VCaP (cell line): ENCODE results near the gene SDK1.
"Not testable (repeated sequence)": the region's sequence is repeated elsewhere in the genome, so short reads cannot be mapped to it uniquely, and the experiment has no call there.

Experiments
- H3K27ac ChIP-seq: fragments of 450-650 bp; 2 replicates; pipeline ENCODE4 v1.5.1; 2017
- TF ChIP-seq, protein P1 (sequence below): fragments of 450-650 bp; conservative IDR thresholded peaks from 2 replicates; pipeline ENCODE4 v1.5.1; 2017; ENCODE audit warnings: mild to moderate bottlenecking, moderate library complexity

Gene SDK1

DNA sequence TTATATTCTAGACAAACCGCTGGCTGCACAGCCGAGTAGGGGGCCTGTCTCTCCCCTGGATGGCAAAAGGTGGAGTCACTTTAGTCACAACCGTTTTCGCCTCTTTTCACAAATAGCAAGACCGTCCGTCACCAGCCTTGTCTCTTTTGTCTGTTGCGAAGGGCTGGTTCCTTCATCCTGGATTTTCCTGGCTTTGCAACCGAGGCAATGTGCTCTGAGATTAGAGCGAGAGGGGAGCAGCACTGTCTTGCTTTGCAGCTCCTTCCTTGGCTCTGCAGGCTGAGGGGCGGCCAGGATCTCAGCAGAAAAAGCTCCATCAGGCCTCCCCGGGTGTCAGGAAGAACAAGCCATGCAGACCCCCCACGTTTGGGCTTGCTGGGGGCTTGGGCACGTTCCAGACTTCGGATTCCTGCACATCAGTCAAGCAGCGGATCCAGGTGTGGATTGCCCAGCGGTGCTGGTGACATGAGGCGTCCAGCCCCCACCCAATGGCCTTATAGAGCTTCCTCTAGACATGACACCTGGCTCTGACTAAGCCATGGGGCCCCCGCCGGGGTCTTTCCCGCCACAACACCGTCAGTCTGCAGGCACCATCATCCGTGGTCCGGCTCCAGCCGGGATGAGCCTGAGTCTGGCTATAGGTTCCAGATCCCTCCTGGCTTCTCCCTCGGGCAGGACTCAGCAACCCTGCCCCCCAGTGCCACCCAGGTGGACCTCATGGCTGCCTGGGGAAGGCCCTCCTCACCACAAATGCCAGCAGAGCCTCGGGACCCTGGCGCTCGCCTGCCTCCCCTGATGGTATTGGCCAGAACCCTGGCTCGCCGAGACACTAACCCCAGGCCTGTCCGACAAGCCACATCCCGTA is 913.5 kb downstream of the SDK1 start:
- TF ChIP-seq, protein P1, sequence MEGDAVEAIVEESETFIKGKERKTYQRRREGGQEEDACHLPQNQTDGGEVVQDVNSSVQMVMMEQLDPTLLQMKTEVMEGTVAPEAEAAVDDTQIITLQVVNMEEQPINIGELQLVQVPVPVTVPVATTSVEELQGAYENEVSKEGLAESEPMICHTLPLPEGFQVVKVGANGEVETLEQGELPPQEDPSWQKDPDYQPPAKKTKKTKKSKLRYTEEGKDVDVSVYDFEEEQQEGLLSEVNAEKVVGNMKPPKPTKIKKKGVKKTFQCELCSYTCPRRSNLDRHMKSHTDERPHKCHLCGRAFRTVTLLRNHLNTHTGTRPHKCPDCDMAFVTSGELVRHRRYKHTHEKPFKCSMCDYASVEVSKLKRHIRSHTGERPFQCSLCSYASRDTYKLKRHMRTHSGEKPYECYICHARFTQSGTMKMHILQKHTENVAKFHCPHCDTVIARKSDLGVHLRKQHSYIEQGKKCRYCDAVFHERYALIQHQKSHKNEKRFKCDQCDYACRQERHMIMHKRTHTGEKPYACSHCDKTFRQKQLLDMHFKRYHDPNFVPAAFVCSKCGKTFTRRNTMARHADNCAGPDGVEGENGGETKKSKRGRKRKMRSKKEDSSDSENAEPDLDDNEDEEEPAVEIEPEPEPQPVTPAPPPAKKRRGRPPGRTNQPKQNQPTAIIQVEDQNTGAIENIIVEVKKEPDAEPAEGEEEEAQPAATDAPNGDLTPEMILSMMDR: no peak
- H3K27ac ChIP-seq: no peak overlapping the region

DNA sequence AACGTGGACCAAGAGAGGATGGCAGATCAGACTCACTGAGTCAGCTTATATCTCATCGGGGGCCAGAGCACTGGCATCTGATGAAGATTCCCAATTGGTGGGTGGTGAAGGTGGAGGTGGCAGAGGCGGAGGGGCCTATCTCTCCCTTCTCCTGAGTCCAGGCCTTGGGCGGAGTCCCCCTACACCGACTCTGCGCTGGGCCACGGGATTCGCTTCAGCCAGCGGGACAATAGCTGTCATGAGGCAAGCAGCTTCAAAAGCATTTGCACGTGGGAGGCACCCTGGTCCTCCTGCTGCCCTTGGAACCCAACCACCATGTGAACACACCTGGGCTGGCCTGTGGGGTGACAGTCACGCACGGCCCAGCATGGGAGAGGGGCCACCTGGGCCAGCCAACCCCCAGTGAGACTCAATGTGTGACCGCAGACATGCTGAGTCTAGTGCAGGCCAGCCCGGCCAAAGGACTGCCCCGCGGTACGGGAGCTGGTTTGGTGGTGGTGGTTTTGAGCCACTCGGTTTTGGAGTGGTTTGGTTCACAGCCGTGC is 914.2 kb downstream of the SDK1 start:
- H3K27ac ChIP-seq: no peak overlapping the region
- TF ChIP-seq, protein P1: no peak

DNA sequence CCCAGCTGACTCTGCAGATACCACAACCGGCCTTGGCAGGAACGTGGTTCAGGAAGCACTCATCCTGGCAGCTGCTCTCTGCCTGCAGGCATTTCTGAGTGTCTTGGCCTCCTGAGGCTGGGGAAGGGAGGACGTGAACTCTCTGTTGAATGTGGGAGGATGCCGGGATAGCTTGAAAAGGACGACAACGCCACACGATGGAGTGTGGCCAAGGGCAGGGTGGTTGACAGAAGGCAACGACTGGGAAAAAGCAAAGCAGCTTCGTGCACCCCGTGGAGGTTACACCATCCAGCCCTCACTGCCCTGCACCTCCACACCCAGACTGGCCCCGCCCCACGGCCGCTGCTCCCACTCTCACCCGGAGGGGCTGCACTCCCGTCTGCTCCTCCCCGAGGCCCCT is 915.0 kb downstream of the SDK1 start:
- no peak overlapping the region for H3K27ac ChIP-seq
- TF ChIP-seq, protein P1: no peak

DNA sequence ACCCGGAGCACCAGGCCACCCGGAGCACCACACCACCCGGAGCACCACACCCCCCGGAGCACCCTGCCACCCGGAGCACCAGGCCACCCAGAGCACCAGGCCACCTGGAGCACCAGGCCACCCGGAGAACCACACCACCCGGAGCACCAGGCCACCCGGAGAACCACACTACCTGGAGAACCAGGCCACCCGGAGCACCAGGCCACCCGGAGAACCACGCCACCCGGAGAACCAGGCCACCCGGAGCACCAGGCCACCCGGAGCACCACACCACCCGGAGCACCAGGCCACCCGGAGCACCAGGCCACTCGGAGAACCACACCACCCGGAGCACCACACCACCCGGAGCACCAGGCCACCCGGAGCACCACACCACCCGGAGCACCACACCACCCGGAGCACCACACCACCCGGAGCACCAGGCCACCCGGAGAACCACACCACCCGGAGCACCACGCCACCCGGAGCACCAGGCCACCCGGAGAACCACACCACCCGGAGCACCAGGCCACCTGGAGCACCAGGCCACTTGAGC is 916.1 kb downstream of the SDK1 start:
- H3K27ac ChIP-seq: not testable (repeated sequence)

DNA sequence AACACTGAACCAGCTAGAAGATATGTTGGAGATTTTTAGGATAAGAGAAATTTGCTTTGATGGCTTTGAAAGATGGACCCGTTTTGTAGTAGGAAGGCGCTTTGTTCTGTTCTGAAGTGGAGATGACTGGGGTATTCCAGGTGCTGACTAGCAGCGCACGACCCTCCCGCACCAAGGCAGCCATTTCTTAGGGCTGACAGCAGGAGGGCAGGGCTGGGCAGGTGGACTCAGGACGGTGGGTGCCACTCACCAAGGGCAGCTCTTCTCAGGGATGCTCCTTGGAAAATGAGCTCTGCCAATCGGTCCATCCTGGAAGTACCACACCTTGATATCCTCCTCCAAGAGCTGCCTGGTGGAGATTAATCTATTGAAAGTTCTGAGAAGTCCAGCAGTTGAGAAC is 917.4 kb downstream of the SDK1 start:
- H3K27ac ChIP-seq: no peak overlapping the region
- TF ChIP-seq, protein P1: no peak

DNA sequence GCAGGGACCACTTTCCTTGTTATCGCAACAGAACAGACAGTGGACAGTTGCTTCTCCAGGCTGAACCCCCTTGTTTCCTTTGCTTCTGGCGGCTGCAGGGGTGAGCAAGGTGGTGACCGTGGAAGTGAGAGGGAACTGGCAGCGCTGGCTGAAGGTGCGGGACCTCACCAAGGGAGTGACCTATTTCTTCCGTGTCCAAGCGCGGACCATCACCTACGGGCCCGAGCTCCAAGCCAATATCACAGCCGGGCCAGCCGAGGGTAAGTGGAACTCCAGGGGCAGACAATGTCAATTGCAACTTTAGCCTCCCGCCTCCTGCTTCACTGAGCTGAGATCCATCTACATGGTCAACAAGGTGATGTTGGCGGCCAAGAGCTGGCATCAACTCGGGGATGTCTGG is 919.0 kb downstream of the SDK1 start:
- TF ChIP-seq, protein P1: no peak
- H3K27ac ChIP-seq: no peak overlapping the region

DNA sequence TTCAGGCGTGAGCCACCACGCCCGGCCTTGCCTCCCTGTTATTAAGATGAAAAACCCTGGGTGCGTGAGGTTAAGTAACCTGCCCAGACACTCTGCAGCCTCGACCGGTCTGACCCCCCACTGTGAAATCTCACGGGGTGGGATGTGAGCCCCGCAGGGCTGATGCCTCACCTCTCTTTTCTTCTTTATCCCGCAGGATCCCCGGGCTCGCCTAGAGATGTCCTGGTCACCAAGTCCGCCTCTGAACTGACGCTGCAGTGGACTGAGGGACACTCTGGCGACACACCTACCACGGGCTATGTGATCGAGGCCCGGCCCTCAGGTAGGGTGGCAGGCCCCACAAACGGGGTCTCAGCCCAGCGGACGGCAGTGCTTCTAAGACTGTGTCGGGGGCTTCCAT is 920.0 kb downstream of the SDK1 start:
- H3K27ac ChIP-seq: no peak overlapping the region
- TF ChIP-seq, protein P1: no peak

DNA sequence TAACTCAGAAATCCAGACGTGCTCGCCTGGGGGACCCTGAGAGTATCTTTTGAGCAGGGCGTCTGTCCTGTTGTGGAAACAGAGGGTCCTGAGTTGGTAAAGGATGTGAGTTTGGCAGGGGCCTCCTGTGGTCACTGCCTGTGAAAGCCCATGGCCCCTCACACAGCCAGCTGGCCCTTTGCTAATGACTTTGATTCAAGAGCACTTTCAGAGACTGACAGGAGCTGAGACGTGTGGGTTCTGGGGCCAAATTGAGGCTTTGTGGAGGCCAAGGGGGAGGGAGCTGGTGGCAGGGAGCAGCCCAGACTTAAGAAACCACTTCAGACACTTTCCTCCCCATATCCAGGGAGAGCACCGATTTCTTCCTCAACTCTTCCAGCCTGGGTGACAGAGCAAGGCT is 921.6 kb downstream of the SDK1 start:
- no peak overlapping the region for H3K27ac ChIP-seq
- TF ChIP-seq, protein P1: no peak
